ENCODE results near the gene EHD3.
"Not testable (repeated sequence)": the region's sequence is repeated elsewhere in the genome, so short reads cannot be mapped to it uniquely, and the experiment has no call there.

DNA sequence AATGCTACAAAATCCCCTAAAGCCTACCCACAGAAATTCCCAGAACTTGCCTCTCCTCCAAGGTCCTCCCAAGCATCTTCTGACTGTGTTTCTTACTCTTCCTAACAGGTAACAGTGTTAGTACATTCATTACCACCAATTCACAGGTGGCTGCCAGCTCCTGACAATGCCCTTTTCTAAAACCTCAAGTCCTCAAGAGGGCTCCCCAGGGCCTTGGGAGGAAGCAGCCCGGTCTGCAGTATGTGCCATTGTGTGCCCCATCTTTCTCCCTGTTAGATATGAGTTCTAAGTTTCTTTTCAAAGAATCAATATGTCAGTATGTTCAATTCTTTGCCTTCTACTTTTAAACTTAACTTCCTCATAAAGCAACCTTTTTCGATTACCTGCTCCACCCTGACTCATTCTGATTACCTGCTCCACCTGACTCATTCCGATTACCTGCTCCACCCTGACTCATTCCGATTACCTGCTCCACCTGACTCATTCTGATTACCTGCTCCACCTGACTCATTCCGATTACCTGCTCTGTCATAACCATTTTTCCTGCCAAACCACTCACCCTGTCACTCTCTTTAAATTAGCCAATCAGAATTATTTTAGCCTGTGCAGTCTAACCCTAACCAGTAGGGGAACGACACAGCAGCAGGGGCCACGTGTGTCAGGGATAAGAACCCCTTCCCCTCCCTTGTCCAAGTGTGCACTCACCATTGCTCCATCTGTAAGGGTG lies 49.4 kb downstream of the EHD3 start:
- TF ChIP-seq, protein P1, sequence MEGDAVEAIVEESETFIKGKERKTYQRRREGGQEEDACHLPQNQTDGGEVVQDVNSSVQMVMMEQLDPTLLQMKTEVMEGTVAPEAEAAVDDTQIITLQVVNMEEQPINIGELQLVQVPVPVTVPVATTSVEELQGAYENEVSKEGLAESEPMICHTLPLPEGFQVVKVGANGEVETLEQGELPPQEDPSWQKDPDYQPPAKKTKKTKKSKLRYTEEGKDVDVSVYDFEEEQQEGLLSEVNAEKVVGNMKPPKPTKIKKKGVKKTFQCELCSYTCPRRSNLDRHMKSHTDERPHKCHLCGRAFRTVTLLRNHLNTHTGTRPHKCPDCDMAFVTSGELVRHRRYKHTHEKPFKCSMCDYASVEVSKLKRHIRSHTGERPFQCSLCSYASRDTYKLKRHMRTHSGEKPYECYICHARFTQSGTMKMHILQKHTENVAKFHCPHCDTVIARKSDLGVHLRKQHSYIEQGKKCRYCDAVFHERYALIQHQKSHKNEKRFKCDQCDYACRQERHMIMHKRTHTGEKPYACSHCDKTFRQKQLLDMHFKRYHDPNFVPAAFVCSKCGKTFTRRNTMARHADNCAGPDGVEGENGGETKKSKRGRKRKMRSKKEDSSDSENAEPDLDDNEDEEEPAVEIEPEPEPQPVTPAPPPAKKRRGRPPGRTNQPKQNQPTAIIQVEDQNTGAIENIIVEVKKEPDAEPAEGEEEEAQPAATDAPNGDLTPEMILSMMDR (IDR thresholded peaks at IDR 0.05; ENCODE audit: low read length), result not testable (repeated sequence)
- TF ChIP-seq EZH2phosphoT487 (IDR thresholded peaks at IDR 0.05; ENCODE audit: low read length), result not testable (repeated sequence)

All from MM.1S (cell line).